GM06990 (cell line): Measurements from ENCODE around the gene MISP3.
A peak's percentile ranks its signal among the peaks of the same experiment; 100 is the strongest.
"Not testable (repeated sequence)": the region's sequence is repeated elsewhere in the genome, so short reads cannot be mapped to it uniquely, and the experiment has no call there.

Experiments
- DNase-seq: peaks from one replicate; pipeline ENCODE4 v3.0.0-alpha.2; 2011; ENCODE audit not compliant: insufficient read length; ENCODE audit errors: extremely low read depth
- H3K27me3 ChIP-seq: replicated peaks from 2 replicates; pipeline ENCODE4 v1.6.0; 2011; ENCODE audit warnings: low read length; ENCODE audit not compliant: control insufficient read depth, insufficient read depth
- H3K36me3 ChIP-seq: 2 replicates; pipeline ENCODE4 v1.5.1; 2011; ENCODE audit warnings: low read length; ENCODE audit not compliant: control insufficient read depth, insufficient read depth
- H3K4me3 ChIP-seq: replicated peaks from 2 replicates; pipeline ENCODE4 v1.5.1; 2011; ENCODE audit warnings: low read depth, mild to moderate bottlenecking, control low read depth, low read length
- TF ChIP-seq, protein P1 (sequence below): IDR thresholded peaks from 2 replicates; pipeline ENCODE4 v1.5.1; 2011; ENCODE audit warnings: low read length, control low read depth, mild to moderate bottlenecking, inconsistent platforms; ENCODE audit not compliant: insufficient read depth, poor library complexity, severe bottlenecking

Gene MISP3

DNA sequence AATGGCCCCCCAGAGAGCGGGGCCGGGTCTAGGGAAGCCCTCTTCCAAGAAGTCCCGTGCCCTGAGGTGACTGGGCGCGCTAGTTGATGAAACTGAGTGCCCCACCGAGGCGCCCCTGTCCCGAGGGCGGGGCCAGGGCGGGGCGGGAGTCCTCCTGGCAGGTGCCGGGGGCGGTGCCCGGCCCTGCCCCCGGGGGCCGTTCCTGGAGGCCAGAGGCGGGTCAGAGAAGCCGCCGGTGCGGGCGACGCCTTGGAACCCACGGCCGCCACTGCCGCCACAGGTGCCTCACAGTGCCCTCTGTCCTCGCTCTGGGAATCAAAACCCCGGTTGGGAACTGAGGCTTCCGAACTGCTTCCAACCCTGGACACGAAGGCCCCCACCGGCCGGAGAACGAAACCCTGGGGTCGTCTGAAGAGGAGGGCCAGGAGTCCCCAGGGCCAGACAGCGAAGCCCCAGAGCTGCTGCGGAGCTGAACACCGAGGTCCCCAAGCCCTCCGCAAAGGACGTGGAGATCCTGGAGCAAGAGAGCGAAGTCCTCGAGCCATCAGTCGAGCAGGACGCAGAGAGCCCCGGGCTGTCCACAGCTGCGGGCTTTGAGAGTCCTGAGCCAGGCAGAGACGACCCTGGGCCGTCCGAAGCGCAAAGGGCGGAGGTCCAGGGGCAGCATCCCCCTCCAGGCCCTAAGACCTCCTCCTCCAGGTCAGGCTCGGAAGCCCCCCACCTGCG lies at the start of gene MISP3:
Gene MISP3, plus strand, starts transcription at position 252 of the 726 bp plus-strand sequence. CDS start 524 bp downstream, outside the sequence.
- peak; percentile 49 for DNase-seq
- TF ChIP-seq, protein P1, sequence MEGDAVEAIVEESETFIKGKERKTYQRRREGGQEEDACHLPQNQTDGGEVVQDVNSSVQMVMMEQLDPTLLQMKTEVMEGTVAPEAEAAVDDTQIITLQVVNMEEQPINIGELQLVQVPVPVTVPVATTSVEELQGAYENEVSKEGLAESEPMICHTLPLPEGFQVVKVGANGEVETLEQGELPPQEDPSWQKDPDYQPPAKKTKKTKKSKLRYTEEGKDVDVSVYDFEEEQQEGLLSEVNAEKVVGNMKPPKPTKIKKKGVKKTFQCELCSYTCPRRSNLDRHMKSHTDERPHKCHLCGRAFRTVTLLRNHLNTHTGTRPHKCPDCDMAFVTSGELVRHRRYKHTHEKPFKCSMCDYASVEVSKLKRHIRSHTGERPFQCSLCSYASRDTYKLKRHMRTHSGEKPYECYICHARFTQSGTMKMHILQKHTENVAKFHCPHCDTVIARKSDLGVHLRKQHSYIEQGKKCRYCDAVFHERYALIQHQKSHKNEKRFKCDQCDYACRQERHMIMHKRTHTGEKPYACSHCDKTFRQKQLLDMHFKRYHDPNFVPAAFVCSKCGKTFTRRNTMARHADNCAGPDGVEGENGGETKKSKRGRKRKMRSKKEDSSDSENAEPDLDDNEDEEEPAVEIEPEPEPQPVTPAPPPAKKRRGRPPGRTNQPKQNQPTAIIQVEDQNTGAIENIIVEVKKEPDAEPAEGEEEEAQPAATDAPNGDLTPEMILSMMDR, result no peak
- H3K4me3 ChIP-seq, result peak within 1 kb of the TSS; percentile 55
- no peaks in the 10 kb centered on the region for H3K36me3 ChIP-seq
- no peaks in the 10 kb centered on the region; the same call in 1 of the 2 replicates for H3K27me3 ChIP-seq

DNA sequence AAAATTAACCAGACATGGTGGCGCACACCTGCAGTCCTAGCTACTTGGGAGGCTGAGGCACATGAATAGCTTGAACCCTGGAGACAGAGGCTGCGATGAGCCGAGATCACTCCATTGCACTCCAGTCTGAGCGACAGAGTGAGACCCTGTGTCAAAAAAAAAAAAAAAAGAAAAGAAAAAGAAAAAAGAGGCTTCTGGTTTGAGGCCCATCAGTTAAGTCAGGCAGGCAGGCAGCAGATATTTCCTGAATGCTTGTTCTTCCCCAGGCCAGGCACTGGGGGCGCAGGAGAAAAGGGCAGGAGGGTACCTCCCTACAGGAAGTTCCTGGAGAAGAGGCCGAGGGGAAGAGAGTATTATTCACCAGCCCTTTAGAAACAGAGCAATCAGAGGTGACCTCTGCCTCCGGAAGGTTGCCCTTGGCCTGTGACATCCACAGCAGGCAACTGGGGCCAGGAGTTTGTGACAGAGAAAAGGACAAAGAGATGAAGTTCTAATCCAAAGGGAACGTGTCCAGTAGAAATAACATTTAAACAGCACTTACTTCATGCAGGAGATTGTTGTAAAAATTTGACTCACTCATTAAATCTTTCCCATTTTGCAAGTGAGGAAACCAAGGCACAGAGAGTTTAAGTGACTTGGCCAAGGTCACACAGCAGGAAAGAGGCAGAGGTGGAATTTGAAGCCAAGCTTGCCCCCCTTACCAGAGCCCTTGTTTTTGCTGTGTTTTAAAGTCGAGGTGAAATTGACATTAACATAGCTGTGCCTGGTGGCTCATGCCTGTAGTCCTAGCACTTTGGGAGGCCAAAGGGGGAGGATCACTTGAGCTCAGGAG lies 49.0 kb upstream of the MISP3 start:
- TF ChIP-seq, protein P1, result peak; percentile 51
- Histone ChIP-seq H3K27me3 (no peaks in the 10 kb centered on the region), H3K4me3 (no peak overlapping the region), H3K36me3 (no peaks in the 10 kb centered on the region)
- no peak for DNase-seq

DNA sequence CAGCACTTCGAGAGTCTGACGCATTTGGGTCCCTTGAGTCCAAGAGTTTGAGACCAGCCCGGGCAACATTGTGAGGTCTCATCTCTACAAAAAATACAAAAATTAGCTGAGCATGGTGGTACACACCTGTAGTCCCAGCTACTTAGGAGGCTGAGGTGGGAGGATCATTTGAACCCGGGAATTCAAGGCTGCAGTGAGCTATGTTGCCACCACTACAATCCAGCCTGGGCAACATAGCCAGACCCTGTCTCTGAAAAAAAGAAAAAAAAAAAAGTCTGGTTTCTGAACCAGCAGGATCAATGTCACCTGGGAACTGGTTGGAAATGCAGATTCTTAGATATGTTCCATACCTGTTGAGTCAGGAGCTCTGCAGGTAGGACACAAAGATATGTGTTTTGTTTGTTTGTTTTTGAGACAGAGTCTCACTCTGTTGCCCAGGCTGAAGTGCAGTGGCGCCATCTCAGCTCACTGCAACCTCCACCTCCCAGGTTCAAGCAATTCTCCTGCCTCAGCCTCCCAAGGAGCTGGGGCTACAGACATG lies 45.9 kb upstream of the MISP3 start:
- not testable (repeated sequence) for H3K36me3 ChIP-seq, DNase-seq, H3K27me3 ChIP-seq, H3K4me3 ChIP-seq

DNA sequence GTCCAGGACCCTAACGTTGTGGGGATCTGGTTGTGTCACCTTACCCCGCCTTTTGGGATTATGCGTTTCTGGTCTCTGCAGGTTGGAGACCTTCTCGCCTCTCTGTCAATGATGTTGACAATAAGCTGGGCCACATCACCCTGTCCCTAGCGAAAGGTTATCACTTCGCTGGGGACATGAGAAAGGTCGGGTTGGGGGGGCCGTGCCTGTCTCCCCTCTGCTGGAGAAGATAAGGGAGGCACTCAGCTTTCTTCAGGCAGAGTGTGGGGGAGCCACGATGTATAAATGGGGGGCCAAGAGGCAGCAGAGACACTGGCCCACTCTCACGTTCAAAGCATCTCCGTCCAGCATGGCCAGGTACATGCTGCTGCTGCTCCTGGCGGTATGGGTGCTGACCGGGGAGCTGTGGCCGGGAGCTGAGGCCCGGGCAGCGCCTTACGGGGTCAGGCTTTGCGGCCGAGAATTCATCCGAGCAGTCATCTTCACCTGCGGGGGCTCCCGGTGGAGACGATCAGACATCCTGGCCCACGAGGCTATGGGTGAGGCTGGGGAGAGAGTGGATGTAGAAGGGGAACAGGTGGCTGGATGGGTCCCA lies 44.6 kb upstream of the MISP3 start, which contains the start of gene RLN3:
Gene RLN3, plus strand, starts transcription at position 293 of the 595 bp plus-strand sequence. Its CDS starts 57 bp downstream, at position 350.
- Histone ChIP-seq H3K27me3 (no peaks in the 10 kb centered on the region), H3K36me3 (no peaks in the 10 kb centered on the region)
- DNase-seq, result no peak

DNA sequence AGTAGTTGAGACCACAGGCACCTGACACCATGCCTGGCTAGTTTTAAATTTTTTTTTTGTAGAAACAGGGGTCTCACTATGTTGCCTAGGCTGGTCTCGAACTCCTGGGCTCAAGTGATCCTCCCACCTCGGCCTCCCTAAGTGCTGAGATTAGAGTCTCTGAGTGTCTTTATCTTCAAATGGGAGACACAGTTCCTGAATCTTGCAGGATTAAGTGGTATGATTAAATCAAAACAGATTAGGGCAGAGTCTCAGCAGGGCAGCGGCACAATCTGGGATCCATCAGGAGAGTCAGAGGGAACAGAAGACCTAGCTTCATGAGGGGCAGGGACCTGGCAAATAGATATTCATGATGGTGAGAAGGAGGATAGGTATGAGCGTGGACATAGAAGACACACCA lies 43.7 kb upstream of the MISP3 start:
- TF ChIP-seq, protein P1, result no peak
- DNase-seq, result no peak
- Histone ChIP-seq H3K4me3 (no peak overlapping the region), H3K36me3 (no peaks in the 10 kb centered on the region), H3K27me3 (no peaks in the 10 kb centered on the region)

More for the DNA sequence above, 44.6 kb upstream of the MISP3 start, which contains the start of gene RLN3:
- no peak within 1 kb of the TSS for H3K4me3 ChIP-seq
- TF ChIP-seq, protein P1, result no peak
